Ovary (tissue), 3 donors: ENCODE results near the gene DSCAM.

Source experiments
- POLR2A ChIP-seq: fragments of 450-650 bp; IDR thresholded peaks from one replicate; pipeline ENCODE4 v1.6.1; 2017; ENCODE audit warnings: antibody characterized with exemption, mild to moderate bottlenecking, moderate library complexity
- TF ChIP-seq, protein P1 (sequence below), 3 donors: fragments of 450-650 bp in 2 of 3; fragments of 200-600 bp in 1 of 3; IDR thresholded peaks; one replicate each; pipeline versions ENCODE4 v1.5.1 to v1.8.0; 2016 to 2022; ENCODE audit warnings: antibody characterized with exemption in 3 of 3, mild to moderate bottlenecking in 1 of 3
- donor health status: DM: no; HTN: no; CAD: no.

DNA sequence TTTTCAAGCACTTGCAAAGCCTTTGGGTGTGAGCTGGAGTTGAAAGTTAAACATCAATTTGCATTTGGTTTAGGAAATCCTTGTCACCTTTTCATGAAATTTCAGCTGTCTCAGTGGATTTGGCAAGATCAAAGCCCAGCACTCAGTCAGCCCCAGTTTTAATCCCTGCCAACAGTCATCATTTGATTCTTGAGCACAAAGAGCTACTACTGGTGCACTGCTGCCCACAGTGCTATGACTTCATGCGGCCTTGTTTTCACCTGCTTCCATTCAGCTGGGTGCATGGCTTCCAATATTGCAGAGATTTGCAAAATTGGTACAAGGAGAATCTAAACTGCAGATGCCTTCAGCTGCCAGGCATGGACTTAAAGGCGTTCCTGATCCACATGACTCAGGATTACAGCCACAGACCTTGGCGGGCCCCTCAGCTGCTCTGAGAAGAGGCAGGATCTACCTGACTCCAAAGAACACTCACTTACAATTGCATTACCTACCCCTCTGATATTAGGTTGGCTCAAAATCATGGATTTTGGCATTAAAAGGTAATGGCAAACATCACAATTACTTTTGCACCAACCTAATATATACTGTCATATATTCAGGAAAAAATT, 259.1 kb downstream of the DSCAM start:
- TF ChIP-seq, protein P1, sequence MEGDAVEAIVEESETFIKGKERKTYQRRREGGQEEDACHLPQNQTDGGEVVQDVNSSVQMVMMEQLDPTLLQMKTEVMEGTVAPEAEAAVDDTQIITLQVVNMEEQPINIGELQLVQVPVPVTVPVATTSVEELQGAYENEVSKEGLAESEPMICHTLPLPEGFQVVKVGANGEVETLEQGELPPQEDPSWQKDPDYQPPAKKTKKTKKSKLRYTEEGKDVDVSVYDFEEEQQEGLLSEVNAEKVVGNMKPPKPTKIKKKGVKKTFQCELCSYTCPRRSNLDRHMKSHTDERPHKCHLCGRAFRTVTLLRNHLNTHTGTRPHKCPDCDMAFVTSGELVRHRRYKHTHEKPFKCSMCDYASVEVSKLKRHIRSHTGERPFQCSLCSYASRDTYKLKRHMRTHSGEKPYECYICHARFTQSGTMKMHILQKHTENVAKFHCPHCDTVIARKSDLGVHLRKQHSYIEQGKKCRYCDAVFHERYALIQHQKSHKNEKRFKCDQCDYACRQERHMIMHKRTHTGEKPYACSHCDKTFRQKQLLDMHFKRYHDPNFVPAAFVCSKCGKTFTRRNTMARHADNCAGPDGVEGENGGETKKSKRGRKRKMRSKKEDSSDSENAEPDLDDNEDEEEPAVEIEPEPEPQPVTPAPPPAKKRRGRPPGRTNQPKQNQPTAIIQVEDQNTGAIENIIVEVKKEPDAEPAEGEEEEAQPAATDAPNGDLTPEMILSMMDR (IDR thresholded peaks at IDR 0.05): no peak
- no peak for TF ChIP-seq POLR2A
